ENCODE results near the gene MPP1.

The MPP1 gene

DNA sequence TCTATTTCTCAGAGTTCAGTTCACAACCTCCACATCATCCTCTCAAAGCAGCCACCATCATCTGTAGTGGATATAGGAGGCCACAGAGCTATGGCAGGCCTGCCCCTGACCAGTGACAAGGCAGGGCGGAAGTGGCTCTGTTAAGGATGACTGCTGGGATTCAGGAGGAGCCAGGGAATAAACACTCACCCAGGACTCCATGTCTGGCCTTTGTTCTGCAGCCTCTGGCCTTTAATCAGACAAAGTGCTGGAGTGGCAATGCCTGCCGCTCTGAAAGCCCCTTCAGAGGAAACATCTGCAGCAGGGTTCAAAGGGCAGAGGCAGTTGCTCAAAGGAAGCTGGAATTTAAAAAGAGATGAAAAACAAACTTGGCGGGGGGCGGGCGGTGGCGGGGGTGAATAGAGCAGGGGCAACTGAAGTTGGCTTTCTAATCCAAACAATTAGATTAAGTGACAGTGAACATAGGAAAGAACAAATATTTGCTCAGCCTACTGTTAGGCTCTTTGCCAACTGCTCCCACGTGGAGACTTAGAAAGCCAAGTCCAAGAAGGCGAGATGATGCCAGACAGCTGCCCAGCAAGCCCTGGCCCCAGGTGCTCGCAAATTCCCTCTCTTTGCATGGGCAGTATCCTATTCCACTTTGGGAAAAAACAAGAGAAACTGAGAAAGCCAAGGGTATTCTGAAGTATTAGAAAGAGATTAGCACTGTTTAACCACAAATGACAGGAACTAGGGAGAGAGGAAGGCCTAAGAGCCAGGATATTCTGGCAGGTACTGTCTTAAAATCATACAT, 5.5 kb downstream of the MPP1 start (continued):
- TF ChIP-seq, protein P1, sequence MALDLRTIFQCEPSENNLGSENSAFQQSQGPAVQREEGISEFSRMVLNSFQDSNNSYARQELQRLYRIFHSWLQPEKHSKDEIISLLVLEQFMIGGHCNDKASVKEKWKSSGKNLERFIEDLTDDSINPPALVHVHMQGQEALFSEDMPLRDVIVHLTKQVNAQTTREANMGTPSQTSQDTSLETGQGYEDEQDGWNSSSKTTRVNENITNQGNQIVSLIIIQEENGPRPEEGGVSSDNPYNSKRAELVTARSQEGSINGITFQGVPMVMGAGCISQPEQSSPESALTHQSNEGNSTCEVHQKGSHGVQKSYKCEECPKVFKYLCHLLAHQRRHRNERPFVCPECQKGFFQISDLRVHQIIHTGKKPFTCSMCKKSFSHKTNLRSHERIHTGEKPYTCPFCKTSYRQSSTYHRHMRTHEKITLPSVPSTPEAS (tag by site-specific recombination; IDR thresholded peaks at IDR 0.05), result no peak
- peak; percentile 96 for TF ChIP-seq GLIS1 (tag by site-specific recombination; IDR thresholded peaks at IDR 0.05)
- TF ChIP-seq ZNF423 (tag by site-specific recombination; IDR thresholded peaks at IDR 0.05), result no peak

DNA sequence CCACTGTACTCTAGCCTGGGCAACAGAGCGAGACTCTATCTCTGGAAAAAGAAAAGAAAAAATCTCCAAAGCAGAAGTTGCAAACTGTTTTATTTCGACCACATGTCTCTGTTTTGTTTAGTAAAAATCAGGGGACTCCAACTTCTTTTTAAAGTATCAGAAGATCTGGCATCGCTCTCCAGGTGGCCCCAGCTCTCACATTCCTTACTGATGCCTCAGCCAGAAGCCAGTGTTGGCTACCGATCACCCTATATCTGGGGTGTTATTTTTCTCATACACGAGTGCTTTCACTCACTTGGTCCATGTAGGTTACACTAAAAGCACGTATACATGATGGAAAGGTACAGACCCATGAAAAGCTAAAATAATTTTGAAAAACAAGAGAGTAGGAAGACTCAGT, 8.3 kb downstream of the MPP1 start:
- Histone ChIP-seq H3K4me3 (ENCODE audit: low read depth, low read length) (no peak overlapping the region), H3K9me3 (ENCODE audit: control insufficient read depth, insufficient read depth, low read depth, low read length) (no peaks in the 10 kb centered on the region), H3K36me3 (ENCODE audit: control insufficient read depth in 2 of 2, insufficient read depth in 1 of 2, low read length in 2 of 2) (no peaks in the 10 kb centered on the region), H3K4me1 (ENCODE audit: control insufficient read depth, insufficient read depth, low read length) (peaks cover 25% of the 10 kb centered on the region), H3K27ac (ENCODE audit: extremely low read depth, low read depth, low read length) (no peak overlapping the region)
- TF ChIP-seq GLIS1 (tag by site-specific recombination; IDR thresholded peaks at IDR 0.05) (peak; percentile 24; the same call in 1 of the 2 replicates), ZNF48 (tag by site-specific recombination; IDR thresholded peaks at IDR 0.05) (no peak), ZNF768 (tag by site-specific recombination; IDR thresholded peaks at IDR 0.05) (no peak), ZNF416 (tag by site-specific recombination; IDR thresholded peaks at IDR 0.05) (no peak), ZNF140 (tag by site-specific recombination; IDR thresholded peaks at IDR 0.05) (no peak), ZNF571 (tag by site-specific recombination; IDR thresholded peaks at IDR 0.05) (no peak), ZNF146 (tag by site-specific recombination; IDR thresholded peaks at IDR 0.05) (no peak), KLF8 (tag by site-specific recombination; IDR thresholded peaks at IDR 0.05) (no peak), ZBTB17 (tag by site-specific recombination; IDR thresholded peaks at IDR 0.05) (0 out of 2 replicates have a peak, but pooled peaks have one; percentile 14)
- TF ChIP-seq, protein P2, sequence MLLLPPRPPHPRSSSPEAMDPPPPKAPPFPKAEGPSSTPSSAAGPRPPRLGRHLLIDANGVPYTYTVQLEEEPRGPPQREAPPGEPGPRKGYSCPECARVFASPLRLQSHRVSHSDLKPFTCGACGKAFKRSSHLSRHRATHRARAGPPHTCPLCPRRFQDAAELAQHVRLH (tag by site-specific recombination; IDR thresholded peaks at IDR 0.05), result no peak
- TF ChIP-seq, protein P1 (tag by site-specific recombination; IDR thresholded peaks at IDR 0.05), result no peak
- CTCF ChIA-PET, result interaction anchor here (0.6 to 1.1 kb wide), 2 partner anchors 22 to 432 kb away, joined by 3 to 4 read pairs; no protein-coding TSS in a partner anchor
- POLR2A ChIA-PET, result interaction anchor here (1.6 kb wide), 1 partner anchor 8 kb away, joined by 5 read pairs; the partner anchor contains the start of gene MPP1

DNA sequence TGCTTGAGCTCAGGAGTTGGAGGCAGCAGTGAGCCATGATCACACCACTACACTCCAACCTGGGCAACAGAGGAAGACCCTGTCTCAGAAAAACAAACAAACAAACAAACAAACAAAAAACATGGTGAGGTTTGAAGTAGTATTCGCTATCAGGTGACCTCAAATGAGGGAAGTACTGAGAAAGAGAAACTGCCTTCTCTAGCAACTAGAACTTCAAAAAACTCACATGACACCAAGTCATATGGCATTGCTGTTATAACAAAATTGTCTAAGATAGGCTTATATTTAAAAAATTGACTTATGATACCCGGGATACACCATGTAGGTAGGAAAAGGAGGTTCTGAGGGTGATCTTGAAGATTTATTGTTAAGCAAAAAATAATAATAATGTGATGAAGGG, 10.3 kb downstream of the MPP1 start:
- ChIA-PET CTCF (no interaction called here), POLR2A (no interaction called here)
- Histone ChIP-seq H3K4me1 (ENCODE audit: control insufficient read depth, insufficient read depth, low read length) (peaks cover 15% of the 10 kb centered on the region; the same call in 1 of the 2 replicates), H3K4me3 (ENCODE audit: low read depth, low read length) (no peak overlapping the region), H3K27ac (ENCODE audit: extremely low read depth, low read depth, low read length) (no peak overlapping the region), H3K9me3 (ENCODE audit: control insufficient read depth, insufficient read depth, low read depth, low read length) (no peaks in the 10 kb centered on the region), H3K36me3 (ENCODE audit: control insufficient read depth in 2 of 2, insufficient read depth in 1 of 2, low read length in 2 of 2) (peaks cover 0 to 5% of the 10 kb centered on the region in 2 experiments; a peak in 1 of 3 replicates)
- TF ChIP-seq ZNF624 (tag by site-specific recombination; IDR thresholded peaks at IDR 0.05), result no peak
- no peak for TF ChIP-seq ZBTB8A (tag by site-specific recombination; IDR thresholded peaks at IDR 0.05)
- TF ChIP-seq ZNF544 (tag by site-specific recombination; IDR thresholded peaks at IDR 0.05), result no peak
- TF ChIP-seq ZNF121 (tag by site-specific recombination; IDR thresholded peaks at IDR 0.05), result no peak
- TF ChIP-seq, protein P3, sequence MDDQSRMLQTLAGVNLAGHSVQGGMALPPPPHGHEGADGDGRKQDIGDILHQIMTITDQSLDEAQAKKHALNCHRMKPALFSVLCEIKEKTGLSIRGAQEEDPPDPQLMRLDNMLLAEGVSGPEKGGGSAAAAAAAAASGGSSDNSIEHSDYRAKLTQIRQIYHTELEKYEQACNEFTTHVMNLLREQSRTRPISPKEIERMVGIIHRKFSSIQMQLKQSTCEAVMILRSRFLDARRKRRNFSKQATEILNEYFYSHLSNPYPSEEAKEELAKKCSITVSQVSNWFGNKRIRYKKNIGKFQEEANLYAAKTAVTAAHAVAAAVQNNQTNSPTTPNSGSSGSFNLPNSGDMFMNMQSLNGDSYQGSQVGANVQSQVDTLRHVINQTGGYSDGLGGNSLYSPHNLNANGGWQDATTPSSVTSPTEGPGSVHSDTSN (CRISPR knock-in tag; IDR thresholded peaks at IDR 0.05), result no peak
- TF ChIP-seq, protein P4, sequence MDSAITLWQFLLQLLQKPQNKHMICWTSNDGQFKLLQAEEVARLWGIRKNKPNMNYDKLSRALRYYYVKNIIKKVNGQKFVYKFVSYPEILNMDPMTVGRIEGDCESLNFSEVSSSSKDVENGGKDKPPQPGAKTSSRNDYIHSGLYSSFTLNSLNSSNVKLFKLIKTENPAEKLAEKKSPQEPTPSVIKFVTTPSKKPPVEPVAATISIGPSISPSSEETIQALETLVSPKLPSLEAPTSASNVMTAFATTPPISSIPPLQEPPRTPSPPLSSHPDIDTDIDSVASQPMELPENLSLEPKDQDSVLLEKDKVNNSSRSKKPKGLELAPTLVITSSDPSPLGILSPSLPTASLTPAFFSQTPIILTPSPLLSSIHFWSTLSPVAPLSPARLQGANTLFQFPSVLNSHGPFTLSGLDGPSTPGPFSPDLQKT (IDR thresholded peaks at IDR 0.05; ENCODE audit: borderline replicate concordance, low read depth, low read length), result no peak
- no peak for TF ChIP-seq ZNF626 (tag by site-specific recombination; IDR thresholded peaks at IDR 0.05)
- no peak for TF ChIP-seq ZNF670 (tag by site-specific recombination; IDR thresholded peaks at IDR 0.05; ENCODE audit: low read depth)
- no peak for TF ChIP-seq REPIN1 (tag by site-specific recombination; IDR thresholded peaks at IDR 0.05; ENCODE audit: low read depth)
- TF ChIP-seq SCRT2 (tag by site-specific recombination; IDR thresholded peaks at IDR 0.05), result no peak
- TF ChIP-seq ZNF654 (tag by site-specific recombination; IDR thresholded peaks at IDR 0.05; ENCODE audit: low read depth), result no peak
- TF ChIP-seq IKZF3 (tag by site-specific recombination; IDR thresholded peaks at IDR 0.05), result no peak
- TF ChIP-seq, protein P5, sequence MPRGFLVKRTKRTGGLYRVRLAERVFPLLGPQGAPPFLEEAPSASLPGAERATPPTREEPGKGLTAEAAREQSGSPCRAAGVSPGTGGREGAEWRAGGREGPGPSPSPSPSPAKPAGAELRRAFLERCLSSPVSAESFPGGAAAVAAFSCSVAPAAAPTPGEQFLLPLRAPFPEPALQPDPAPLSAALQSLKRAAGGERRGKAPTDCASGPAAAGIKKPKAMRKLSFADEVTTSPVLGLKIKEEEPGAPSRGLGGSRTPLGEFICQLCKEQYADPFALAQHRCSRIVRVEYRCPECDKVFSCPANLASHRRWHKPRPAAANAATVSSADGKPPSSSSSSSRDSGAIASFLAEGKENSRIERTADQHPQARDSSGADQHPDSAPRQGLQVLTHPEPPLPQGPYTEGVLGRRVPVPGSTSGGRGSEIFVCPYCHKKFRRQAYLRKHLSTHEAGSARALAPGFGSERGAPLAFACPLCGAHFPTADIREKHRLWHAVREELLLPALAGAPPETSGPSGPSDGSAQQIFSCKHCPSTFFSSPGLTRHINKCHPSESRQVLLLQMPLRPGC (tag by site-specific recombination; IDR thresholded peaks at IDR 0.05), result no peak
